NCI-H2029 (cell line): ENCODE results near the gene ETFA.
"Not testable (repeated sequence)": the region's sequence is repeated elsewhere in the genome, so short reads cannot be mapped to it uniquely, and the experiment has no call there.

Experiments used
- DNase-seq: peaks from one replicate; lab custom pipeline; 2025; lab: John Stamatoyannopoulos, UW

The ETFA gene

DNA sequence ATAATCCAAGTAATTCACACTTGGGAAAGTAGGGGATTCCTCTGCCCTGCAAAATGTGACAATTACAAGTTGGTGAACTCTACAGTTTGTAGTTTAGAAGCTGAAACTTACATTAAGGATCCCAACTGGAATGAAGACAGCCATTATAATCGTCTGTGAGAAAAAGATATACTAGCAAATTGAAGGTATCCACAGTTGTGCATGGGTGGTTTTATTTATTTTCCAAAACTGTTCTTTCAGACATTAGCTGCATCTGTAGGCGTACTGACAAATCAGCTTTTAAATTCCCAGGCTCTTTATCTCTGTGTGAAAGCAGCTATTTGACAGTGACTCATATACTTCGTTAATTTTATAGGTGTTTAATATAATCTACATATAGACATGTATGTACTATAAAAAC, 12.8 kb upstream of the ETFA start:
- DNase-seq = no peak

DNA sequence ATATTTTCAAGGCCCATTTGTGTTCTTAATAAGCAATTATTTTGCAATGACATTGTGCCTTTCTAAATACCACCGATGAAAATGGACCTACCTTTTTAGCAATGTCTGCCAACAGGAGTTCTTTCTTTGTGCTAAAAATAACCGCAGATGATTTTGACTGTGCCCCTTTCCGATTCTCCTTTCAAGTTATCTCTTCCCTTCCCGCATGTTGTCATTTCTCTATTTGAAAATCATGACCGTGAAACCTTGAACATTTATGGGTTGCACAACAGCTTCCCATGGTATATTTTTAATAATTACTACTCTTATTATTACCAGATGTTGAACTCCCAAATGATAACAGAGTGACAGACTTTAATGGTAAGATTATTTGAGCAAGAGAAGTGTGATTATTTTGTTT, 10.3 kb upstream of the ETFA start:
- DNase-seq = no peak

DNA sequence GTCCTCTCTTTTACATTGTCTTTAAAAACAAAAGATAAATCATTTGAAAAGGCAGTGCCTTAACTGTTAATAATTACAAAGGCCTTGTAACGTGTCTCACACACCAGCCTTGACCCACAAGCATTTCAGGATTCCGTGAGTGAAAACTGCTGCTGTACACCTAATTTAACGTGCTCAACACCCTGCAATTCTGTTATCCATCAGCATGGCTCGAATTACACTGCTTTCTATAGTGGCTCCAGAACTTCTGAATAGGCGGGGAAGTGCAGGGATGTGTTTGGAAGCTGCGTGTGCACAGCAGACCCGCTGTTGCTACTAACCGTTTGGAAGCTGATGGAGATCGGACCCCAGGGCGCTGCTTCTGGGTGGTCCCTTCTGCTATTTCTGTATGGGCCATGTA, 9.9 kb upstream of the ETFA start:
- no peak for DNase-seq

DNA sequence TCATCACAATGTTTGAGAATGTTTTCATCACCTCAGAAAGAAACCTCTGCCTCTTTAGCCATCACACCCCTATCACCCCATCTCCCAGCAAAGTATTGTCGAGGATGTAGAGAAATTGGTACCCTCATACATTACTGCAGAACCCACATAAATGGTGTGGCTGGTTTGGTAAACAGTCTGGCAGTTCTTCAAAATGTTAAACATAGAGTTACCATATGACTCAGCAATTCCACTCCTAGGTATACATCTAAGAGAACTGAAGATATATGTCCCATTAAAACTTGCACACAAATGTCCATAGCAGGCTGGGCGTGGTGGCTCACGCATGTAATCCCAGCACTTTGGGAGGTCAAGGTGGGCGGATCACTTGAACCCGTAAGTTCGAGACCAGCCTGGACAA, 8.7 kb upstream of the ETFA start:
- no peak for DNase-seq

DNA sequence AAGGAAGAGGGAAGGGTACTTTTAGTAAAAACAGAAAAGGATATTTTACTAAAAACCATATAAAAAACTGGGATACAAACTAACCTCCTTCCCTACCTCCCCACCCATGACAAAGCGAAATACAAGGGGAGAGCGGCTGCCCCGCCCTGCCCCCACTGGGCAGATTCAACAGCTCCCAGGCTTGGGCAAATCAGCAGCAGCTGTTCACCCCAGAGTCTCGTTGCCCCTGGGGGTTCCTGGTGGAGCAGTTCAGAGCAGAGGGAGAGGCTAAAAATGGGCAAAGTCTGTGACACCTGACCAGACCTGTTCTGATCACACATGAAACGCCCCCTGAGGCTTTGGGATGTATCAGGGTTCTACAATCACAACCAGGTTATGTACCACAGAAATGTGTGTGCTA, 2.5 kb upstream of the ETFA start:
- no peak for DNase-seq

DNA sequence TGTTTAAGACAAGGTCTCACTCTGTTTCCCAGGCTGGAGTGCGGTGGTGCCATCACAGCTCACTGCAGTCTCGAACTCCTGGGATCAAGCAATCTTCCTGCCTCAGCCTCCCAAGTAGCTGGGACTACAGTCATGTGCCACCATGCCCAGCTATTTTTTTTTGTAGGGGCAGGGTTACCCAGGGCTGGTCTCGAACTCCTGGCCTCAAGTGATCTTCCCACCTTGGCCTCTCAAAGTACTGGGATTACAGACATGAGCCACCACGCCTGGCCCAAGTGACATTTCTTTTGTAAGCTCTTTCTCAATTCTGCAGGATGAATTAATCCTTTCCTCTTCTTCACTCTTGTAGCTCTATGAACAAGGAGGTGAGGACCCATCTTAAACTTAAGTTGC, 1.9 kb upstream of the ETFA start:
- DNase-seq = not testable (repeated sequence)

DNA sequence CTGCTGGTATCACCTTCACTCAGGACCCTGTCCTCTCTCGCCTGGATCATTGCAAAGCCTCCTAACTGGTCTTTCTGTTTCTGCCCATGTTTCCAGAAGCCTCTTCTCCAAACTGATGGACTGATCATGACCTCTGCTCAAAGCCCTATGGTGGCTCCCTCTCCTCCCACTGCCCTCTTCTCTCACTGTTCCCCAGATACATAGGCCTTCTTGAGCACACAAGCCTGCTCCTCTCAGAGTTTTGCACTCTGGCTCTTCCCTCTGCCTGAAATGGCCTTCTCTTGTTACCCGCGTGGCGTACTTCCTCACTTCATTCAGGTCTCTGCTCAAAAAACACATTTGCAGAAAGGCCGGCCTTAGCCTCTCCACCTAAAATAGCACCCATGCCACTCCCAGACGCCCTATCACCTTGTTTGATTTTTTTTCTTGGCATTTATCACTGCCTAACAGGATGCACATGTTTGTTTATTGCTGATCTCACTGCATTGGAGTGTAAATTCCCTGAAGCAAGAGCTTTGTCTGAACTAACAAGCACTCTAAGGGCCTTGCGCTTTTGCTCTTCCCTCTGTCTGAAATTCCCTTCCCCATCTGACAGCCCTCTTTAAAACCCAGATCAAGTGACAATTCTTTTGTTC, 1.4 kb upstream of the ETFA start:
- DNase-seq = peak; percentile 78

DNA sequence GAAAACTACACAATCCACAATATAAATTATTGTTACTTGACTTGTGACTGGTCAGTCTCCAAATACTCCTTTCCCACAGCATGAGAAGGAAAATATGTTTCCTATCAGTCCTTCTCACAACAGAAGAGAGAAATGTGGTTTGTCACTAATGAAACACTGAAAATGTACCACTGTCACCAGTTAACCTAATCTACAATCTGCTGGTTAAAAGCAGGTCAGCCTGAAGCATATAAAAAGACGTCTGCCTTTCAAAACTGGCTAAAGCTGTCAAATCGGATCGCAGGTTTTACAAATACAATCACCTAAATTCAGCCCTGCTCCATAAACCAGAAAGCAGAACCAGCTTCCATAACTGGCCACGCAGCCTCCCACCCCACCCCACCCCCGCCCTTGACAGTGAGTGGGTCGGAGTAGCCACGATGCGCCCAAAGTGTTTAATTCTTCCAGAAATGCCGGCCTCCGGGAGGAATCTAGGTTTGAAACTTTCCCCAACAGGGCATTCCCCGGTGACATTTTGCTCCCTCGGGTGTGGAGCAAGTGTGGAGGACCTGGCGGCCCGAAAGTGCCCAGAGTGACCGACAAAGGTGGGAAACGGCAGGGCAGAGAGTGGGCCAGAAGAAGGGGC, 682 bp downstream of the ETFA start:
- no peak for DNase-seq

DNA sequence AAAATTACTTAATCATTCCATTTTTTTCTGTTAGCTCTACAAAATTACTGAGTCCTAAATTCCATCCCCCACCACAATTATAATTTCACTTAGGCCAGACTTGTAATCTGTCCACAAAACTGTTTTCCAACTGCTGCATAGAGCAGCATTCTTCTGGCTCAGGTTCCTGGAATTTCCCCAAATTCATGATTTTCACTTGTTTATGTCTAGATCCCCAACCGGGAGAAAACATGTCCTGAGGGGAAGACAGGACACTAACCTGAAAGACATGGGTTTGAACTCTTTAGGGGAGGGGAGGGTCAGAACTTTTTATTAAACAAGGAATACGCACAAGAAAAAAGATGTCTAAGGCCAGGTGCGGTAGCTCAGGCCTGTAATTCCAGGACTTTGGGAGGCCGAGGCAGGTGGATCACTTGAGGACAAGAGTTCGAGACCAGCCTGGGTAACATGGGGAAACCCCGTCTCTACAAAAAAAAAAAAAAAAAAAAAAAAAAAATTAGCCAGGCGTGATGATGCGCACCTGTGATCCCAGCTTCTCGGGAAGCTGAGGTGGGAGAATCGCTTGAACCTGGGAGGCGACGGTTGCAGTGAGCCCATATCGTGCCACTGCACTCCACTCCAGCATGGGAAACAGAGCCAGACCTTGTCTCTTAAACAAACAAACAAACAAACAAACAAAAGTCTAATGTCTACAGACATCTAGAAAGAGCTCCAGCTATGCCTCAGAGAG, 1.5 kb downstream of the ETFA start:
- no peak for DNase-seq

DNA sequence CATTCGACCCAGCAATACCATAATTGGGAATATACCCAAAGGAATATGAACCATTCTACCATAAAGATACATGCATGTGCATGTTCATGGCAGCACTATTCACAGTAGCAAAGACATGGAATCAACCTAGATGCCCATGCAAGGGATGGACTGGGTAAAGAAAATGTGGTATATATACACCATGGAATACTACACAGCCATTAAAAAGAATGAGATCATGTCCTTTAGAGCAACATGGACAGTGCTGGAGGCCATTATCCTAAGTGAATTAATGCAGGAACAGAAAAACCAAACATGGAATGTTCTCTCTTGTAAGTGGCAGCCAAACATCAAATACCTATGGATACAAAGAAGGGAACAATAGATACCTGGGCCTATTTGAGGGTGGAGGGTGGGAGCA, 7.4 kb downstream of the ETFA start:
- DNase-seq = no peak

DNA sequence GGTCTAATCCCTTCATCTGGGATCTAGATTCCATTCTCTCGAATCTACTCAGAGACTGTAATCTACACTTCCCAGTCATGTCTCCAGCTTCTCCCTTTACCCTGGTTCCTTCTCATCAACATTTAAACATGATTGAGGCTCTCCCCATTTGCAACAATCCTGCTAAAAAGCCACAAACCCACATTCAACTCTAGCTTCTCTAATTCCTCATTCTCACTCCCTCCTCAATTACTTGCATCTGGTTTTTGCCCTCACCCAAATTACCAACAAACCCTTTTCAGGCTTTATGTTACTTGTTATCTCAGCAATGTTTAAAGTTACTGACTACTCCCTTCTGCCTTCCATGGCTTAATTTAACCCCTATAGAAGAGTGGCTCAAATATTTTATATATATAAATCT, 11.5 kb downstream of the ETFA start:
- DNase-seq = no peak

DNA sequence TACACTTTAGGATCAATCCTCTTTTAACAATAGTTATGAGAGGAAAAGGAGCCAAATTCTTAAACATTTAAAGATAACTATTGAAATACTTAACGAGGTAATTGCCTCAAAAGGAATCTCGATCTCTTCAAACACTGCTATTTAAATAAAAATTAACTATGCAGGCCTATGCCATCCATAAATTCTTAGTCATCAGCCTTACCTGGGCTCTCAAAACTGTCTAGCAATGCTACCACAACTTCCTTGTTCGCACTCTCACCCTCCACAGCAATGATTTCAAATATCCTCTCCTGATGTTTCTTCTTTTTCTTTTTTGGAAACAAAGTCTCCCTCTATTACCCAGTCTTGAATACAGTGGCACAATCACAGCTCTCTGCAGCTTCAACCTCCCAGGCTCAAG, 12.3 kb downstream of the ETFA start:
- no peak for DNase-seq

DNA sequence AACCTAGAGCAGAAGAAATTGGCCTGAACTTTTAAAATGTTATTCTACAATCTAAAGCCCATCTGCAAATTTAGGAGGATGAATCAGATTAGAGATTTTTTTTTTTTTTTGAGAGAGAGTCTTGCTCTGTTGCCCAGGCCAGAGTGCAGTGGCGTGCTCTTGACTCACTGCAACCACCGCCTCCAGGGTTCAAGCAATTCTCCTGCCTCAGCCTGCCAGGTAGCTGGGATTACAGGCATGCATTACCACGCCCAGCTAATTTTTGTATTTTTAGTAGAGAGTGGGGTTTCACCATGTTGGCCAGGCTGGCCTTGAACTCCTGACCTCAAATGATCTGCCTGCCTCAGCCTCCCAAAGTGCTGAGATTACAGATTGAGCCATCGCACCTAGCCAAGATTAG, 13.3 kb downstream of the ETFA start:
- not testable (repeated sequence) for DNase-seq

DNA sequence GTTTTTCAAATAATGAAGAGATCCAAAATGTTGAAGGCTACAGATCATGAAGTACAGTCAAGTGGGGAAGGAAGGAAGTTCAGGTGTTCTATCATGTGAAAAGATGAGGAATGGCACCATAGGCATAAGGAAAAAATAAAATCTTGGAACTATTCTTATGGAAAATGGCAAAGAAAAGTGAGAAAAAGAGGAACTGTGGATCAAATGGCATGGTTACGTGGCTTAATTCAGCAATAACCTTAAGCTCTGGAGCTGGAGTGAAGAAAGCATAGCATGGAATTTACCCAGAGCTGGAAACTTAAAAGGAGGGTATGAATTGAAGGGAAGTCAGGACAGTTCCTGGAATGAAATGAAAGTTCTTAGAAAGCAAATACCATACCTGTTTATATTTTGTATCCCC, 14.4 kb downstream of the ETFA start:
- DNase-seq = no peak

DNA sequence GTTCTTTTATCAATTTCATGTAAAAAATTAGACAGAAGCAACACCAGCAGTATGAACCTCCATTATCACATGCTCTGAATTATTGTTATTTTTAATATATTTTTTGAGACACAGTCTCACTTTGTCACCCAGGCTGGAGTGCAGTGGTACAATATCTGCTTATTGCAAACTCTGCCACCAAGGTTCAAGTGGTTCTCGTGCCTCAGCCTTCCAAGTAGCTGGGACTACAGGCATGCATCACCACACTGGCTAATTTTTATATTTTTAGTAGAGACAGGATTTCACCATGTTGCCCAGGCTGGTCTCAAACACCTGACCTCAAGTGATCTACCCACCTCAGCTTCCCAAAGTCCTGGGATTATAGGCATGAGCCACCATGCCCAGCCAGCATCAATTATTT, 16.8 kb downstream of the ETFA start:
- not testable (repeated sequence) for DNase-seq

DNA sequence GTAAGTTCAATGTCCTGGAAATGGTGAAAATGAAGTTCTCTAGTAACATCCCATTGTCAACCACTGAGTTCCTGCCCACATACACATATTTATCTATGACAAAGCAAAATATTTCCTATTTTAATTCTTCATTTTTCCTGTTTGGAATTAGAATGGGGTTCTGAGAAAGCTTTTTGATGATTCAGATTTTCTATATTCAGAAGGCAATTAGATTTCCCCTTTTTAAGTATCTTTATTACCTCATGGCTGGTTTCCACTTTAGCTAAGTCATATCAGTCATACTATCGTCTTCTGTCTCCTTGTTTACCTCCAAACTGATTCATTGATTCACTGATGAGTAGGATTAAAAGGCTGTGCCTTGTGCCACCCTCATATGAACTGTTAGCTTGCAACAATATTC, 17.9 kb downstream of the ETFA start:
- no peak for DNase-seq

DNA sequence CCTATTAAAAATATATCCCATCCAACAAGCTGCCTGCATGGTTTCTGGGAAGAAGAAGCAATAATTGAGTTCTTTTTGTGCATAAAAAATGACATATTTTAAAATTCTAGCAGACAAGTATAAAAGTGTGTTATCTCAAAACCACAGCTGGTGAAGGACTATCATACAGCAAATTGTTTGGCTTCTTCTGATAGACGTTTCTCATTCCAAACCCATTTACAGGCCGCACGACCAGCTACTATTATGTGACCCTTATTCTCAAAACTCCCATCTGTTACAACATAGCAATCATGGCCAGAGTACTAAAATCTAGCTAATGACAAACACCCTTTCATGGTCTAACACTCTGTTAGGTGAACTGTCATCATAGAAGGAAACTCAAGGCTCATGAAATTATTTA, 21.7 kb downstream of the ETFA start:
- no peak for DNase-seq

DNA sequence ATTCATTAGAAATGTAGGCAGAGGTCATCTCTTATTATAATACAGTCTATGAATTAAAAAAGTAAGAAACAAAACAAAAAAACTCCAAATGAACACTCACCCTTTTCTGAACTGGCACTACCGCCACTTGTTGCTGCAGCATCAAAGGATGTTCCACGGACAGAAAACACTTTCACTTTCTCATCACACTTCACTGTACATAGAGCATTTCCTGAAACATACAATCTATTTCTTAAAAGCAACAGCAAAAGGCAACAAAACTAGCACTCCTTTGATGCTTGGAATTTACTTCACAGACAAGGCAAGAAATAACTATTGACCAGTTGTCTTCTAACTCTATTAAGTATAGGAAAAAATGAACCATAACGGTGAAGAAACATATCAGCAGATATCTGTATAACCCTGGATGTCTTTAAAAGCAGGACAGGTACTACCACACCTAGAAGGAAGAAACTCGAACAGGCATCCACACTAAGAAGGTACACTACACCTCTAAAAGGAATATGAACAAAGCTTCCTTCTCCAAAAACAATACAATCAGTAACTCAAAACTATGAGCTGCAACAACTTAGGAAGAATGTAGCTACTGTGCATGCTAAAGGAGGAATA, 24.9 kb downstream of the ETFA start:
- DNase-seq = no peak

DNA sequence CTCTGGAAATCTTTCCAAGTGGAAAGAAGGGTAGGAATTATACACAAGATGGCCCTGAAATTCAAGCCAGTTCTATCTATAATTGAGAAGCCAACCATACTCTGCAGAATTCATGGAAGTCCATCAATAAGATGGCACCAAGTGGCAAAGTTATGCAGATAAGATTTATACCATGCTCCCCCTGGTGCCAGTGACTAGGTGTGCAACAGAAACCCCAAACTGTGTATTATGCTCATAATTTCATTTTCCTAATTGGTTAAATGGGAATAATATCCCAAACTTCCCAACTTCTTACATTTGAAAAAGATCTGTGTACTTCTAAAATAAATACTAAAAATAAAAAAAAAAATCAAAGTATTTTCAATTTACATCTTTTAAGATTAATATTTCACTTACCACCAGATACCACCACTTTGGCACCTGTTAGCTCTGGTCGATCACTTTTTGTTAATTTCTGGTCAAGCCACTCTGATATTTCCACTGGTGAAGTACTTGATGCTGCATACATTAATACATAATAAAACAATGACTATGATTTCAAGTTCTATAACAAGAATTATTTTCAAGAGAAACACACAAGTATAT, 25.9 kb downstream of the ETFA start:
- DNase-seq = no peak

DNA sequence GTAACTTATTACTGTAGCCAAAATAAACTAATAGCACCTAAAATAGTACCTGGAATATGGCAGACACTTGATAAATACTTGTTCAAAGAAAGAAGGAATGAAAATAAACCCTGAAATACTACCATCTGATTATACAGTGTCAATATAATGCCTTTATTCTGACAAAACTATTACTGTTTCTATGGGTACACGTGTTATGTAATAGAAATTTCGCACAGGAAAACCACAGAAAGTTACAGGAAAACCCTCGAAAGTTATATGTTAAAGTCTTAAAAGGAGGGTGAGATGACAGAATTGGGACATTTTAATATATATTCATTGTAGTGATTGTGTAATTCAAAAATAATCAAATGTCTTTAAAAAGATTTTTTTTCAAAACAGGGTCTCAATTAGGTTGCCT, 28.8 kb downstream of the ETFA start:
- DNase-seq = no peak

DNA sequence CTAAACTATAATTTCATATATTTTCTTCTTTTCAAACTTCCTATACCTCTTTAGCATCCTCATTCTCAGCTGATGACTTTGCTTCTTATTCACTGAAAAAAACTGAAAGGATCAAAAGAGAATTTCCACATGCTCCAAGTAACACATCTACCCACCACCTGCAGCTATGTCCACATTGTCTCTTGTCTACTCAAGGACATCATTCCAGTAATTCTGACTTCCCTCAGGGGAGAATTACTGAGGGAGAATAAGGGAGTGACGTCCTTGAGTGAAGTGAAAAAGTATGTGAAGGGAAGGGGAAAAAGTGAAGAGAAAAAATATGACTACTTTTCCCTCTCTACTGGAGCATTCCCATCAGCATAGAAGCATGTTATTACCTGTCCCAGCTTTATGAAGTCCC, 32.6 kb downstream of the ETFA start:
- no peak for DNase-seq

DNA sequence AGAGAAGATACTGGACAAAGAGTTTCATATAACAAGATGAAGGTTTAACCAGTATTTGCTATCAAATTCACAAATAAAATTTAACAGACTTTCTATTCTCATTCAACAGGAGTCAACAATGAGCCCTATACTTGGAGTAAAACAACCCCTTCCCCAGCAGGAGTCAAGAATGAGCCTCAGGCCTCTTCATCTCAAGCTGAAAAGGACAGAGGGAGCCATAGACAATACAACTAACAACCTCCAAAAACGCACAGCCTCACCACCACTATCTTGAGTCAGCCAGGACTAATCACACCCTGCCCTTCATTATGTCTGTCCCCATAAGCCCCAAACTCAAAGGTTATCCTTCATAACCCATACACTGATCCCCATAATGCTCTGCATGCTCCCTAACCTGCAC, 36.4 kb downstream of the ETFA start:
- no peak for DNase-seq

DNA sequence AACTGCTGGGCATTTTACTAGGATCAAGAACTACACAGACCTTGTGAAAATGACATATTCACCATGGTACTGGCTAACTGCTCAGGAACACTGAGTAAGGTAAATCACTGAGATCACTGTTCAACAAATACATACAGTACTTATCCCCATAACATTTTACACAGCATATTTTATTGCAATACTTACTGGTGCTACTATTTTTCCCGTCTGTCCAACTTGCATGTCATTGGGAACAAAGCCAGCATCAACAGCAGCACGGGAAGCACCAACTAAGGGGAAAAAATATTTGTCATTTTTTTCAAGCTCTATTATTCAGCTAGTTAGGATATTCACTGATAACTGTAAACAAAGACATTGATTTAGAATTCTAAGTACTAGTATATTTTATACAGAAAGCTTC, 37.0 kb downstream of the ETFA start:
- DNase-seq = no peak
